ENCODE data around the gene FBXO44.

DNA sequence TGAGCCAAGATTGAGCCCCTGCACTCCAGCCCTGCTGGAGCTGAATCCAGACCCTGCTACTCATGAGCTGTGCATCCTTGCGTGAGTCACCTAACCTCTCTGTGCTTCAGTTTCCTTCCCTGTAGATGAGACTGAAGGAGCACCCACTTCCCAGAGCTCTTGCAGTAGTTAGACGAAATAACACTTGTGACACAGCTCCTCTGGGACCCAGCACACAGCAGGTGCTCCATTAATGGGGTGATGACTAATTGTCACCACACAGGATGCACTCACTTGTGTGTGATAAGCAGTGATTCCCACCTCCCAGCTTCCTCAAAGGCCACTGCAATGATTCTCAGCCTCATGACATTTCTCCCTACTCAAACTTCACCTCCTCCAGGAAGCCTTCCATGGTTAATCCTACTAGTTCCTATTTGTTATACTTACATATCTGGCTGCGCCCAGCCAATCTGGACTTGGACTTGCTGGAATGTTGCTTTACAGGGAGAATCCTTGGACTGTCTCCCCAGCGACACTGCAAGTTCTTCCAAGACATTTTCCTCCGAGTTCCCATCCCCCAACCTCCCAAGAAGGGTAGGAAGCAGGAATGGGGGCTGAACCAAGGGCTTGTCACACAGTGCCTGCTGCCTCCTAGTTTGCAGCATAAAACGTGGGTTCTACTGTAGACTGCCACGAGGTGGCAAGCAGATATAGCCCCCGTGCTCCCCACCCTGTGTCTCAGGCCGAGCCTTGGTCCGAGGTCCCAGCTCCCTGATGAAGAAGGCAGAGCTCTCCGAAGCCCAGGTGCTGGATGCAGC lies 54.1 kb downstream of the FBXO44 start:
- TF ChIP-seq, protein P1, sequence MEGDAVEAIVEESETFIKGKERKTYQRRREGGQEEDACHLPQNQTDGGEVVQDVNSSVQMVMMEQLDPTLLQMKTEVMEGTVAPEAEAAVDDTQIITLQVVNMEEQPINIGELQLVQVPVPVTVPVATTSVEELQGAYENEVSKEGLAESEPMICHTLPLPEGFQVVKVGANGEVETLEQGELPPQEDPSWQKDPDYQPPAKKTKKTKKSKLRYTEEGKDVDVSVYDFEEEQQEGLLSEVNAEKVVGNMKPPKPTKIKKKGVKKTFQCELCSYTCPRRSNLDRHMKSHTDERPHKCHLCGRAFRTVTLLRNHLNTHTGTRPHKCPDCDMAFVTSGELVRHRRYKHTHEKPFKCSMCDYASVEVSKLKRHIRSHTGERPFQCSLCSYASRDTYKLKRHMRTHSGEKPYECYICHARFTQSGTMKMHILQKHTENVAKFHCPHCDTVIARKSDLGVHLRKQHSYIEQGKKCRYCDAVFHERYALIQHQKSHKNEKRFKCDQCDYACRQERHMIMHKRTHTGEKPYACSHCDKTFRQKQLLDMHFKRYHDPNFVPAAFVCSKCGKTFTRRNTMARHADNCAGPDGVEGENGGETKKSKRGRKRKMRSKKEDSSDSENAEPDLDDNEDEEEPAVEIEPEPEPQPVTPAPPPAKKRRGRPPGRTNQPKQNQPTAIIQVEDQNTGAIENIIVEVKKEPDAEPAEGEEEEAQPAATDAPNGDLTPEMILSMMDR (IDR thresholded peaks at IDR 0.05): no peak
- no peak for TF ChIP-seq POLR2A (IDR thresholded peaks at IDR 0.05)

Measured in breast epithelium (tissue), 3 donors.